H1 (cell line): ENCODE measurements around the gene HEATR9.

ENCODE experiments used
- CEBPB ChIP-seq: IDR thresholded peaks from 2 replicates; pipeline ENCODE4 v1.6.1; 2012; ENCODE audit warnings: low read depth, low read length
- EZH2 ChIP-seq: fragments of 200-600 bp; sonication (generic); IDR thresholded peaks from 2 replicates; pipeline ENCODE4 v1.7.1; 2012; ENCODE audit warnings: low read depth, mild to moderate bottlenecking, moderate library complexity, low read length, inconsistent platforms; ENCODE audit not compliant: severe bottlenecking
- RAD21 ChIP-seq, 2 experiments: IDR thresholded peaks in 1 of 2; conservative IDR thresholded peaks in 1 of 2; 2 replicates each; pipeline ENCODE4 v1.6.1; 2011; ENCODE audit warnings: low read depth in 2 of 2, low read length in 2 of 2, improper control_type of control experiment in 1 of 2, inconsistent platforms in 1 of 2, mild to moderate bottlenecking in 1 of 2, moderate library complexity in 1 of 2
- SRF ChIP-seq: IDR thresholded peaks from 2 replicates; pipeline ENCODE4 v1.6.1; 2011; ENCODE audit warnings: mild to moderate bottlenecking, low read depth, low read length, moderate library complexity
- TAF1 ChIP-seq: IDR thresholded peaks from 2 replicates; pipeline ENCODE4 v1.6.1; 2011; ENCODE audit warnings: mild to moderate bottlenecking, low read depth, low read length
- YY1 ChIP-seq: IDR thresholded peaks from 2 replicates; pipeline ENCODE4 v1.6.1; 2011; ENCODE audit warnings: low read depth, mild to moderate bottlenecking, low read length
- TF ChIP-seq, protein P1 (sequence below): IDR thresholded peaks from 2 replicates; pipeline ENCODE4 v1.6.1; 2011; ENCODE audit warnings: low read length, improper control_type of control experiment
- TF ChIP-seq, protein P2 (sequence below), 3 experiments: IDR thresholded peaks; 1 replicate in 2 of 3; 2 replicates in 1 of 3; pipeline versions ENCODE4 v1.5.1 to v1.6.1; 2011; ENCODE audit warnings: low read length in 3 of 3, mild to moderate bottlenecking in 3 of 3, inconsistent platforms in 2 of 3, low read depth in 1 of 3, moderate library complexity in 1 of 3; ENCODE audit not compliant: insufficient read depth in 1 of 3; ENCODE audit errors: control extremely low read depth in 1 of 3

DNA sequence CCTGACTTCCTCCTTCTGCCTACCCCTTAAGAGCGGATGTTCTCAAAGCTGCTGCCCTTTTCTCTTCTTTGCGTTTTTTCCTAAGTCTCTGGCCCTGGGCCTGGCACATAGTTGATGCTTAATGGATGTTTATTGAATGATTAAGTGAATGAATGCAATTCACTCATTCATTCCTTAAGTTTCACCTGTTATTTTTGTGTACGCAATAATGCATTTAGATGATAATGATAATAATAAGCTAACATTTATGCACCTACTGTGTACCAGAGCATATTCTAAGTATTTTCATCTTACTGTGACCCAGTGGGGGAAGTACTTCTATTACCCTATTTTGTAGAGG, 7.1 kb upstream of the HEATR9 start:
- TF ChIP-seq, protein P1, sequence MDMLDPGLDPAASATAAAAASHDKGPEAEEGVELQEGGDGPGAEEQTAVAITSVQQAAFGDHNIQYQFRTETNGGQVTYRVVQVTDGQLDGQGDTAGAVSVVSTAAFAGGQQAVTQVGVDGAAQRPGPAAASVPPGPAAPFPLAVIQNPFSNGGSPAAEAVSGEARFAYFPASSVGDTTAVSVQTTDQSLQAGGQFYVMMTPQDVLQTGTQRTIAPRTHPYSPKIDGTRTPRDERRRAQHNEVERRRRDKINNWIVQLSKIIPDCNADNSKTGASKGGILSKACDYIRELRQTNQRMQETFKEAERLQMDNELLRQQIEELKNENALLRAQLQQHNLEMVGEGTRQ: no peak
- TF ChIP-seq, protein P2, sequence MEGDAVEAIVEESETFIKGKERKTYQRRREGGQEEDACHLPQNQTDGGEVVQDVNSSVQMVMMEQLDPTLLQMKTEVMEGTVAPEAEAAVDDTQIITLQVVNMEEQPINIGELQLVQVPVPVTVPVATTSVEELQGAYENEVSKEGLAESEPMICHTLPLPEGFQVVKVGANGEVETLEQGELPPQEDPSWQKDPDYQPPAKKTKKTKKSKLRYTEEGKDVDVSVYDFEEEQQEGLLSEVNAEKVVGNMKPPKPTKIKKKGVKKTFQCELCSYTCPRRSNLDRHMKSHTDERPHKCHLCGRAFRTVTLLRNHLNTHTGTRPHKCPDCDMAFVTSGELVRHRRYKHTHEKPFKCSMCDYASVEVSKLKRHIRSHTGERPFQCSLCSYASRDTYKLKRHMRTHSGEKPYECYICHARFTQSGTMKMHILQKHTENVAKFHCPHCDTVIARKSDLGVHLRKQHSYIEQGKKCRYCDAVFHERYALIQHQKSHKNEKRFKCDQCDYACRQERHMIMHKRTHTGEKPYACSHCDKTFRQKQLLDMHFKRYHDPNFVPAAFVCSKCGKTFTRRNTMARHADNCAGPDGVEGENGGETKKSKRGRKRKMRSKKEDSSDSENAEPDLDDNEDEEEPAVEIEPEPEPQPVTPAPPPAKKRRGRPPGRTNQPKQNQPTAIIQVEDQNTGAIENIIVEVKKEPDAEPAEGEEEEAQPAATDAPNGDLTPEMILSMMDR (IDR thresholded peaks at IDR 0.05; ENCODE audit: control extremely low read depth in 1 of 3, insufficient read depth in 1 of 3, low read depth in 1 of 3, low read length in 3 of 3): no peak
- TF ChIP-seq RAD21 (IDR thresholded peaks at IDR 0.05 in 1 of 2, conservative IDR thresholded peaks at IDR 0.05 in 1 of 2; ENCODE audit: low read depth in 2 of 2, low read length in 2 of 2) (no peak), CEBPB (no peak), EZH2 (no peak), YY1 (no peak), SRF (no peak), TAF1 (no peak)
